Keratinocyte (primary cell): ENCODE data around the gene SYPL1. TPM values are rescaled to one million over a fixed set of nuclear protein-coding genes. Genes with fewer than 3 reads are reported as not detected.

ENCODE experiments used
- DNase-seq: peaks from one replicate; pipeline ENCODE4 v3.0.0-alpha.2; 2011; ENCODE audit warnings: low read depth, missing footprints, low spot score
- FAIRE-seq: peaks from 2 replicates; lab custom pipeline; 2011; peaks lifted over from hg19 to GRCh38; lab: Jason Lieb, UNC
- H2AFZ ChIP-seq: 2 replicates; pipeline ENCODE4 v1.6.0; 2012; ENCODE audit warnings: low read length, control low read depth, inconsistent platforms; ENCODE audit not compliant: control insufficient read depth
- H3K27ac ChIP-seq: 2 replicates; pipeline ENCODE4 v1.5.1; 2011; ENCODE audit warnings: low read length; ENCODE audit not compliant: control insufficient read depth, insufficient read depth
- H3K27me3 ChIP-seq: 3 replicates; pipeline ENCODE4 v1.6.0; 2011; ENCODE audit warnings: low read length; ENCODE audit not compliant: control insufficient read depth, insufficient read depth; ENCODE audit errors: extremely low read depth
- H3K36me3 ChIP-seq, 2 experiments: 2 replicates in 1 of 2; 3 replicates in 1 of 2; pipeline ENCODE4 v1.5.1; 2011; ENCODE audit warnings: low read length in 2 of 2, mild to moderate bottlenecking in 1 of 2; ENCODE audit not compliant: control insufficient read depth in 2 of 2, insufficient read depth in 2 of 2; ENCODE audit errors: extremely low read depth in 1 of 2
- H3K4me1 ChIP-seq: 3 replicates; pipeline ENCODE4 v1.5.1; 2011; ENCODE audit warnings: low read length; ENCODE audit not compliant: control insufficient read depth, insufficient read depth; ENCODE audit errors: extremely low read depth
- H3K4me2 ChIP-seq: 3 replicates; pipeline ENCODE4 v1.6.0; 2011; ENCODE audit warnings: low read depth, low read length; ENCODE audit not compliant: control insufficient read depth, insufficient read depth; ENCODE audit errors: extremely low read depth
- H3K4me3 ChIP-seq, 3 experiments: fragments of 200-600 bp in 1 of 3; sonication (generic) in 1 of 3; 2 replicates in 2 of 3; 3 replicates in 1 of 3; pipeline ENCODE4 v1.5.1; 2011 to 2016; ENCODE audit warnings: low read length in 3 of 3, mild to moderate bottlenecking in 3 of 3, control low read depth in 2 of 3, inconsistent platforms in 1 of 3, low read depth in 1 of 3, mixed read lengths in 1 of 3, mixed run types in 1 of 3, moderate library complexity in 1 of 3; ENCODE audit not compliant: control insufficient read depth in 2 of 3, insufficient read depth in 2 of 3; ENCODE audit errors: extremely low read depth in 1 of 3
- H3K79me2 ChIP-seq: 2 replicates; pipeline ENCODE4 v1.6.0; 2012; ENCODE audit warnings: low read length; ENCODE audit not compliant: control insufficient read depth, insufficient read depth
- H3K9ac ChIP-seq: 3 replicates; pipeline ENCODE4 v1.6.0; 2011; ENCODE audit warnings: low read length; ENCODE audit not compliant: control insufficient read depth, insufficient read depth; ENCODE audit errors: extremely low read depth
- H3K9me1 ChIP-seq: 3 replicates; pipeline ENCODE4 v1.6.0; 2011; ENCODE audit warnings: low read length; ENCODE audit not compliant: control insufficient read depth, insufficient read depth; ENCODE audit errors: extremely low read depth
- H3K9me3 ChIP-seq: 2 replicates; pipeline ENCODE4 v1.5.1; 2012; ENCODE audit warnings: low read depth, low read length; ENCODE audit not compliant: control insufficient read depth
- H4K20me1 ChIP-seq: 3 replicates; pipeline ENCODE4 v1.6.0; 2011; ENCODE audit warnings: low read length; ENCODE audit not compliant: control insufficient read depth, insufficient read depth; ENCODE audit errors: extremely low read depth
- CTCF ChIP-seq, 3 experiments: IDR thresholded peaks in 1 of 3; conservative IDR thresholded peaks in 1 of 3; optimal IDR thresholded peaks in 1 of 3; 2 replicates in 2 of 3; 3 replicates in 1 of 3; pipeline versions ENCODE3 to v1.5.1; 2011; ENCODE audit warnings: low read length in 3 of 3, mild to moderate bottlenecking in 3 of 3, moderate library complexity in 2 of 3, control low read depth in 1 of 3, inconsistent platforms in 1 of 3; ENCODE audit not compliant: insufficient read depth in 2 of 3; ENCODE audit errors: extremely low read depth in 1 of 3
- EZH2 ChIP-seq: IDR thresholded peaks from one replicate; pipeline ENCODE4 v1.6.1; 2012; ENCODE audit warnings: inconsistent platforms, mild to moderate bottlenecking, low read length, moderate library complexity
- dilution Hi-C: fragments of 300-500 bp; cut with MboI; formaldehyde crosslinking; loops from one replicate; pipeline ENCODE4 v1.7.0; 2020; ENCODE audit warnings: low sequenced_read_pairs; ENCODE audit not compliant: extremely low pct_ligation_motif_present
- polyA plus RNA-seq, 5 experiments: library from polyadenylated mRNA; depleted of rRNA in 3 of 5; stranded (reverse) in 3 of 5; stranded (forward) in 1 of 5; unstranded in 1 of 5; fragments of >200 nt; gene quantifications; 1 replicate in 1 of 5; 2 replicates in 3 of 5; 3 replicates in 1 of 5; pipeline versions ENCODE4 v1.2.1 to v1.2.3, GENCODE V29; 2011 to 2012; ENCODE audit warnings: missing spikeins in 2 of 5, low read depth in 1 of 5, low replicate concordance in 1 of 5

Gene SYPL1
- polyA plus RNA-seq, 1 donor (not counting 4 experiments of a cell fraction or from before 2014, with no cell fraction given) = 254 TPM

- dilution Hi-C loops = no loop called here
- Histone ChIP-seq H3K9me3 (no peaks in the 10 kb centered on the region), H3K36me3 (peaks cover 2 to 13% of the 10 kb centered on the region in 2 experiments)
Observed at GRCh38 chr7:106095634-106096033, 16.5 kb downstream of the SYPL1 start.

GRCh38 chr7:106094780-106095179, 17.3 kb downstream of the SYPL1 start:
- no peak for FAIRE-seq
- Histone ChIP-seq H3K9me3 (no peaks in the 10 kb centered on the region), H3K79me2 (peaks cover 26% of the 10 kb centered on the region), H3K27me3 (no peaks in the 10 kb centered on the region), H3K9ac (no peak overlapping the region), H4K20me1 (no peaks in the 10 kb centered on the region), H3K4me1 (no peaks in the 10 kb centered on the region), H3K4me2 (no peak overlapping the region), H2AFZ (no peak overlapping the region), H3K27ac (no peak overlapping the region), H3K4me3 (no peak overlapping the region), H3K9me1 (no peaks in the 10 kb centered on the region), H3K36me3 (peaks cover 4 to 16% of the 10 kb centered on the region in 2 experiments)
- TF ChIP-seq CTCF (optimal IDR thresholded peaks at IDR 0.05 in 1 of 3, IDR thresholded peaks at IDR 0.05 in 1 of 3, conservative IDR thresholded peaks at IDR 0.05 in 1 of 3; ENCODE audit: extremely low read depth in 1 of 3, insufficient read depth in 2 of 3, low read length in 3 of 3) (peak in 2 of 3 experiments; percentile 25 to 54), EZH2 (no peak)
- dilution Hi-C loops = no loop called here
- DNase-seq = no peak

More at GRCh38 chr7:106095634-106096033, 16.5 kb downstream of the SYPL1 start:
- Histone ChIP-seq H4K20me1 (peaks cover 2% of the 10 kb centered on the region), H3K27ac (no peak overlapping the region), H2AFZ (no peak overlapping the region), H3K79me2 (peaks cover 35% of the 10 kb centered on the region), H3K9me1 (no peaks in the 10 kb centered on the region), H3K4me3 (no peak overlapping the region), H3K4me1 (peaks cover 5% of the 10 kb centered on the region), H3K4me2 (no peak overlapping the region), H3K9ac (no peak overlapping the region), H3K27me3 (no peaks in the 10 kb centered on the region)
- no peak for FAIRE-seq
- DNase-seq = no peak
- no peak for TF ChIP-seq CTCF (optimal IDR thresholded peaks at IDR 0.05 in 1 of 3, IDR thresholded peaks at IDR 0.05 in 1 of 3, conservative IDR thresholded peaks at IDR 0.05 in 1 of 3; ENCODE audit: extremely low read depth in 1 of 3, insufficient read depth in 2 of 3, low read length in 3 of 3)
- TF ChIP-seq EZH2 = no peak
